ENCODE data around the gene FBXW7.

The FBXW7 gene

DNA sequence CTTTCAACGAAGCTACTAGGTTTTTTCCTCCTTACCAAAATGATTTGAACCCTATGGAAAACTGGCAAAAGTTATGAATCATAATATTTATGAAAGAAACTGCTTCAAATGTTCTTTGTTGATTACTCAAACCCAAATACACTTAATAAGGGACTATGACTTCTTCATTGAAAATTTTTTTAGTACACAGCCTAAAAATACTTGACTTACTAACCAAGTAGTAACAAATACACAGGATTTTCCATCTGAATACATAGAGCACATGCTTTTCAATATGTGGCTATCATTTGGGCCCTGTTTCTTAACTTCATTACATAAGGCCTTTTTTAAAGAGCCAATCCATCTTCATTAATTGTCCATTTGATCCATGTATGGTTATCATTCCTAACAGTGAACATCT is 171.5 kb downstream of the FBXW7 start:
- no peak for DNase-seq

- no peak for DNase-seq
Measured at GRCh38 chr4:152363904-152364303, 172.0 kb downstream of the FBXW7 start.

DNA sequence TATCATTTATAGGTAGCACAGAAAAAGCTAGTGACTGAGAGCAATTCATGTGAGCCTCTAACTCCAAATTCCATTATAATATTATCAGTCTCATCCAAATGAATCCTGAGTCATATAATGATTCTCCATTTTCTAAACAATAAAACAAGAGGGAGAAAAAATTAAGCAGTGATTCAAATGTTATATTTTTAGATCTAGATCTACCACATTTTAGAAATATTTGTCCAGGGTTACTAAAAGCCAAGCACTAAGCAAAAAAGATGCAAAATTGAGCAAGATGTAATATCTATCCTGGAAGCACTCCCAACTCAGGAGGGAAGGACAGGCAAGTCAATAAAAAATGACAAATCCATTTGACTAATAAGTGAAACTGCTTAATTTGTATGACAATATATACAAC is 172.8 kb downstream of the FBXW7 start:
- DNase-seq = no peak

GRCh38 chr4:152360045-152360410 is 175.9 kb downstream of the FBXW7 start:
- DNase-seq = no peak

DNA sequence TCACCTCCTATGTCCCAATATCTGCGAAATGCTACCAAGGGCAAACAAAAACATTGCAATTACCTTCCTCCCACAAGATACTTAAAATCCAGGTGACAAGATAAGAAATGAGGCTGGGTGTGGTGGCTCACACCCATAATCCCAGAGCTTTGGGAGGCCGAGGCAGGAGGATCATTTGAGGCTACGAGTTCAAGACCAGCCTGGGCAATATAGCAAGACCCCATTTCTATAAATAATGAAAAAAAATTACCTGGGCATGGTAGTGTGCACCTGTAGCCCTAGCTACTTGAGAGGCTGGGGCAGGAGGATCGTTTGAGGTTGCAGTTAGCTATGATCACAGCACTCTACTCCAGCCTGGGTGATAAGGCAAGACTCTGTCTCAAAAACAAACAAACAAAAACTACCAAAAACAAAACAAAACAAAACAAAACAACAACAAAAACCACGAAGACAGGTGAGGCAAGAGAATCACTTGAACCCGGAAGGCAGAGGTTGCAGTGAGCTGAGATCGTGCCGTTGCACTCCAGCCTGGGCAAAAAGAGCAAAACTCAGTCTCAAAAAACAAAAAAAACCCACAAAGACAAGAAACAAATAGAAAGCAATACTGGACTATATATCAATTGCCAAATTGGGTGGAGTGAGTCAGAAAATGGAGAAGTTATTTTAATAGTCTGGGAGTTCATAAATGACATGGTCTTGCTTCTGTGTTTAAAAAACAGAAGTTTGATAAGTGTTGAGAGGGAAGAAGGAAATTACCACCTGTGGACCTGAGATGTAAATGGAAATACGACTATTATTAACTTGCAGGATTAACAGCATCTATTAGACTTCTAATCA is 176.5 kb downstream of the FBXW7 start:
- DNase-seq = no peak

GRCh38 chr4:152357206-152357605 is 178.7 kb downstream of the FBXW7 start:
- DNase-seq = no peak

DNA sequence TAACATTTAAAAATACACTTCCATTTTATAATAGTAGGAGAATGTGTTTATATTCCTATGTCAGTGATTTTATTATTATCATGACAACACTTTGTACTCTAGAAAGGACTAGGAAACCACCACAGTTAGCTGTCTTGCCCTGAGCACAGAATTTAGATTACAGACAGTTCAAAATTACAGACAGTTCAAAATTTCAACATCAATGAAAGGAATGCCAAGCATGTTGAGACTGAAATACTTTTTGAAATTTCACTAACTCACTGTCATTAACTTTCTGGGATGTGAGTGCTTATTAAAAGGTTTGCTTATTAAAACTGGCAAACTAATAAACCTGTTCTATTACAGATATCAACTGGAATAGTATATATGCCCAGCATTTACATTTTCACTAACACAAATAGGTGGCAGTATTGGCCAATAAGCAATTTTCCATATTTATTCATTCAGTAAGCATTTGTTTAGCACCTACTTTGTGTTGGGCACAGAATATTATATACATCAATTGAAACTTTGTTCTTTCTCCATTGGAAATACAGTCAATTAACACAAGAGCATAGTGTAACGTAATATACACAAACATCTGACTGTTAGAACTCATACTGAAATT is 179.4 kb downstream of the FBXW7 start:
- no peak for DNase-seq

DNA sequence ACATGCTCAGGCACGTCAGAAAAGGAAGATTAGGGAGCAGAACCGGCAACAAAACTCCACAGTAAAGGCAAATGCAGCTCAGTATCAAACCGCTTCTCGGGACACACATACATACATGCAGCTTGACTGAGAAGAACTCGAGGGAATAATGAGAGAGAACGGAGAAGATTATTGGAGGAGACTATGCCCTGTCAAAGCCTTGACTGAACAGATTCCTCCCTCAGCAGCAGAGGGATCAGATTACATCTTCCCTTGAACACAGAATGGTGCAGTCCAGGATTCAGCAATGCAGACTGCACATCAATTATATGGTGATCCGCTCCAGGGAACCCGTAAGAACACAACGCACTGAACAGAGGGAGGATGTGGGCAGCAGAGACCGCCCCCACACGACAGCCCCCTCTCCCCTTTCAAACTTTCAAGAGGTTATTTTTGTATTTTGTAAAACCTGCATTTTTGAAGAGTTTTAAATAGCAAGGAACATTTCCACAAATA is 183.2 kb downstream of the FBXW7 start:
- DNase-seq = peak in 3 of 6 experiments; percentile 0 to 29 (median 16)

DNA sequence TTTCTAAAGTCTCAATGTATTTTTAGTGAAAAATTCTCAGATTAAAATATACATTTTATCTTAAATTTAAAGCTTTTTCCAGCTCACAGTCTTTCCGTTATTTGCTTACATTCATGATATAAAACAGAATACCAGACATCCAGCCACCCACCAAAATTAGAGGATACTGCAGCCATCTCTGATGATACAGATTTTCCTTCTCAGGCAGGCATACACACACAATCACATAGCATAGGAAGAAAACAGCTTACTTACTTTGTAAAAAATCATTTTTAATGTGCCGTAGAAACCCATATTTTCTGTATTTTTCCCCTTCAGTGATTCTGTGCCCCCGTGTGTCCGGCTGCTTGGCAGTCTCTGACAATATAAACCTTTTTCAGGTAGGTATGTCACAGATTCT is 183.7 kb downstream of the FBXW7 start:
- no peak for DNase-seq

DNA sequence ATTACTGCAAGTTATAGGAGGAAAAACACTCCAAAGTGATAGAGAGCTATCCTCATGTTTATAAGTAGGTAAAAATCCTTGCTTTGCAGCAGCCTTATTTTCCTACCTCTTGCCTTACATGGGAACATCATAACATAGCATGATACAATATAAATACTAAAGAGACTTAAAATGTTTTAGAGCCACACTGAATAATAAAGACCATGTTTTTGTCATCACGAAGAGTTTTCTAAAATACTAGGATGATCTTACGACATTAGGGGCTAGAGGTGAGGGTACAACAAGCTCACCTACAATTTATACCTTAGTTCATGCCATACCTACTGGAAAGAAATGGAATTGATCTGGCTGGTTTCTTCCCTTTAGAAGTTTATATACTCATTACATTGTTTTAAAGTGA is 184.8 kb downstream of the FBXW7 start:
- no peak for DNase-seq

DNA sequence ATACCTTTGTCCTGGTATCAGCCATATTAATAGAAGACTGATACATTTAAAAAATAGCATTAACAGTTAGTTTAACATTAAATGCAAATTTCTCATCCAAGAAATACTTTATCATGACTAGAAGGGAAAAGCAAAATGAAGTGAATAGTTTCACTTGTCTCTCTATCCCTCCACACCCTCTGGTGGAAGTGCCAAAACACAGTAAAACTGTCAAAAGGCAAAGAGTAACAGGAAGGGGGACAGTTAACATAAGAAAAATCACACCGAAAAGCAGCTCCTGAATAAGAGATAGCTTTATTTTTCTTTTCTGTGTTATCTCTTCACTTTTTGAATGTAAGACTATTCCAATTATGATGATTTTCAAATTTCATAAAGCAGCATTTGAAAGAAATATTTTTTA is 187.2 kb downstream of the FBXW7 start:
- peak in 2 of 6 experiments; percentile 34 to 46 for DNase-seq

DNA sequence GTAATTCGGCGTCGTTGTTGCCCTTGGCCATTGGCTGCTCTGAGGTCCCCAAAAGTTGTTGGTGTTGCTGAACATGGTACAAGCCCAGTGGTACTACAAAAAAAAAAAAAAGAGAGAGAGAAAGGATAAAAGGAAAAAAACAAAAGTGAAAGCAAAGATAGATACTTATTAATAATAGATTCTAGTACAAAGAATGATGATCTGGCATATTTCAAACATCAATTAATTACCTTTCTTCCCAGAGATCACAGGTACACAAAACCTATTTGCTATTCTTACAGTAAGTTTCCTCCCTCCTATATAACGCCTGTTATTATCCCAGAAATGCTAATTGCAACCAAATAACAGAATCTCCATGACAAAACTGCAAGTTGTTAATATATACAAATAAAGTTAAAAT is 188.9 kb downstream of the FBXW7 start:
- DNase-seq = no peak

- DNase-seq = no peak
Measured at GRCh38 chr4:152346526-152346925, 189.4 kb downstream of the FBXW7 start.

- no peak for DNase-seq
Measured at GRCh38 chr4:152344001-152344400, 191.9 kb downstream of the FBXW7 start.

DNA sequence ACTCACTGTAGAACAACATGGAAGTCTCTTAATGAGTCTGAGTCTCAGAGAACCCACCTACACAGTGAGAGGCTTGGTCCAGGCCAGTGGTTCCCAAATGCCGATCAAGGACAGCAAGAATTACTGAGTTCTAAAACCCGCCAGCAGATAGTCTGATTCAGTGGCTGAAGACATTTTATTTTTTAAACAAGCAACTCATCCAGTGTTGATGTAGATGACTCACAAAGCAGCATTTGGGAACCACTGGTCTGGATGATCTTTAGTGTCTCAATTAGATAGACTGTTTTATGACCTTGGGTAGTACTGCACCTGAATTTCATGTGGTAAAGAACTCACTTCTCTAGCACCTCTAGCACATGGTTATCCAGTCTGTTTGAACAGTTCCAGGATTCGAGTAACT is 193.6 kb downstream of the FBXW7 start:
- DNase-seq = no peak

DNA sequence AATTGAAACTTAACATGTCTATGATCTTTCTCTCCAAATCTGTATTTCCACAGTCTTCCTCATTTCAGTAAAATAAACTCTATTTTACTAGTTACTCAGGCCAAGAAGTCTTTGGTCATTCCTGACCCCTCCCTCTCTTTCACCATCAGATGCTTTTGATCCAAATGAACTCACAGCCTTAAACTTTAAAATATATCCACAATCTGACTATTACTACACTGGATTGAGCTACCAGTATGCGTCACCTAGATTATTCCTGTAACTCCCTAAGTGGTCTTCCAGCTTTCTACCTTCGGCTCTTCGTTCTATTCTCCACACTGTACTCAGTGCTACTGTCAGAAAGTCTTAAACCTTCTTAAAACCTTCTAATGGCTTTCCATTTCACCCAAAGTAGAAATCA is 195.1 kb downstream of the FBXW7 start:
- DNase-seq = no peak

- no peak for DNase-seq
Measured at GRCh38 chr4:152339576-152339975, 196.3 kb downstream of the FBXW7 start.

- DNase-seq = no peak
Measured at GRCh38 chr4:152334931-152335330, 201.0 kb downstream of the FBXW7 start.

GRCh38 chr4:152331042-152331441 is 204.8 kb downstream of the FBXW7 start:
- no peak for DNase-seq

DNA sequence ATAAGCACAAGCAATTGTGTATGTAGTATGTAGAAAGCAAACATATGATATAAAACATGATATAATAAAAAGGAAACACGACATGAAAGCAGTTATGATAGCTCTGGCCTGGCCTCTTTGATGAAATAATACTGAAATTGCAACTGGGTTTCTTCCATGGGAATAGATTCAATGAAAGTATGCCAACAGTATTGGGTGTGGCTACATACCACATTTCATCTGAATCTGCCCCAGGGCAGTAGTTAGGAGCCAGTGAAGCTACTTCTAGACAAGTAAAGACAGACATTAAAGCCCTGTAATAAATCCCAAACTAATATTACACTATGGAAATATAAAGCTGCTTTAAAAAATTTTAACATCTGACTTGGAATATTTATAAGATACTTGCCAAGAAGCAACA is 207.3 kb downstream of the FBXW7 start:
- no peak for DNase-seq

DNA sequence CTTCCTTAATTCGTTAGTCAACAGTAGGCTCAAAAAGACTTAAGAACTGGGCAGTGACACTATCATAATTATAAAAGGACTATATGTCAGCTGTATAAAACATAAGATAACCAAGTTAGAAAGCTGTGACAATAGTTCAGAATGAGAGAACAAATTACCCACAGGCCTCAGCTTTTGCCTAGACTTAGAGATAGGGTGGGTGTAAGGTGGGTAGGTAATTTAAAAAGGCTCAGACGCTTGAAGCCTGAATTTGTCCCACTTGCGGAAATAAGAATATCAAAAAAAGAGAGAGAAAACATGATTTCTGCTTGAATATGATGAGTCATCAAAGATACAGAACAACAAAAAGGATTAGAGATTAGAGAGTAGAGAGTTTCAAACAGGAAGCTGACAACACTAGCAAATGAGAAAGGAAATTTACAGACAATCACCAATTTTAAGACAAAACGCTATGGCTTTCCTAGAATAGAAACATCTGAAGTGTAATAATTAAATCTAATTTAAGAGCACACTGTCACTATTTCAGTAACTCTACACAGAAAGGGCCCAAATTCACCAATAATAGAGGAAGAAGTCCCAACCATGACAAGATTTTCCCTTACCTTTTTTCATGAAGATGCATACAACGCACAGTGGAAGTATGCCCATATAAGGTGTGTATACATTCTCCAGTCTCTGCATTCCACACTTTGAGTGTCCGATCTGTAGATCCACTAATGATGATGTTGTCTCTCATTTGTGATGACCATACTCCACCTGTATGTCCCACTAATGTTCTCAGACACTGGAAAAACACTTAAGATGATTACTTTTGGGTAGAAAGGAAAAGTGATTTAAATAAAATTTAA is 208.1 kb downstream of the FBXW7 start:
- peak in 1 of 6 experiments; percentile 20 for DNase-seq

DNA sequence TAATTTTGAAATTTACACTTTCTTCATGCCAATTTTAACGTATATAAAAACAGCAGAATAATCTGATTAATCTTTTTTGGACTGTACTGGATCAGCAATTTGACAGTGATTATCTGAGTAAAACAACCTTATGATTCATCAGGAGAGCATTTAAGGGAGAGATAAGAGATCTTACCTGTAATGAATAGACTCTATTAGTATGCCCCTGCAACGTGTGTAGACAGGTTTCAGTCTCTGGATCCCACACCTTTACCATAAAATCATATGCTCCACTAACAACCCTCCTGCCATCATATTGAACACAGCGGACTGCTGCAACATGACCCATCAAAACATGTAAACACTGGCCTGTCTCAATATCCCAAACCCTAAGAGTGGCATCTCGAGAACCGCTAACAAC is 210.1 kb downstream of the FBXW7 start:
- DNase-seq = no peak

- DNase-seq = no peak
Measured at GRCh38 chr4:152323221-152323620, 212.7 kb downstream of the FBXW7 start.

DNA sequence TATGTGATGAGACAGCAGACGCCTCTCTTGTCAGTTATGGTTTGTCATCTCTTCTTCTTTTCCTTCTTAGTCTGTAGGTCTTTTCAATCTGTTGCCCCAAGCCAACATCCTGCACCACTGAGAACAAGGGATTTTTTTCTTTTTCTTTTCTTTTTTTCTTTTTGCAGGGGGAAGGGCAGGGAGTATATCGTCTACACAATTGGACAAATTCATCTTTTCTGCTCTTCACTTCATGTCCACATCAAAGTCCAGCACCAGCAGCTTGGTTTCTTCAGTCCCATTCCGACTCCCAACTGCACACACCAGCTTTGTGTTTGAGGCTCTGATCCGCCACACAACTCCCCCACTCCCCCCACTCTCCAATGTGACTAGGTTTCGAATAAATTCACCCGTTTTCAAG is 213.2 kb downstream of the FBXW7 start:
- DNase-seq = no peak

All from stimulated activated naive CD4-positive, alpha-beta T cell (primary cell).